ENCODE data around the gene HHIPL2.

- TF ChIP-seq EP300 (IDR thresholded peaks at IDR 0.05): no peak
- TF ChIP-seq POLR2A (IDR thresholded peaks at IDR 0.05): no peak
Measured at GRCh38 chr1:222557148-222557547, 9.2 kb upstream of the HHIPL2 start.

All from suprapubic skin (tissue), 2 donors.